KBM-7 (cell line): ENCODE results near the gene CLC.

Experiments
- DNase-seq: peaks from one replicate; pipeline ENCODE4 v3.0.0-alpha.2; 2015
- in situ Hi-C: fragments of 300-500 bp; cut with MboI; formaldehyde crosslinking; loops from 2 replicates; pipeline ENCODE4 v1.14.3; 2020; ENCODE audit warnings: low sequenced_read_pairs, low pct_unique_long_range_greater_than_20kb, mixed read lengths

CLC gene

DNA sequence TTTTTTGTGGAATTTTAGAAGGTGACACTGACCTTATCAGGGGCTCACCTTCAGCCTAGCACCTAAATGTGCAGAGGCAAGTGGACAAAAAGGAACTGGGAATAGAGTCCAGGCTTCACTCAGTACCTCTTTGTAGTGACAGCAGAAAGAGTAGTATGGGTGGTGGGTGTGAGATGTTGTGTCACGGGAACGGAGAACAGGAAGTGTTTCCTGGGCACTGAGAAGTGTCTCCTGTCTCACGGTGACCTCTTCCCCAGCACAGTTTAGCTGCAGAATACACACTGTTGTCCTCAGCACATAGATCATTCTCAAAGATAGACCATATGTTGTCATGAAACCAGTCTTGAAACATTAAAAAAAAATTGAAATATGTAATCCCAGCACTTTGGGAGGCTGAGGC, 51.1 kb downstream of the CLC start:
- DNase-seq: no peak
- in situ Hi-C loops: no loop called here

DNA sequence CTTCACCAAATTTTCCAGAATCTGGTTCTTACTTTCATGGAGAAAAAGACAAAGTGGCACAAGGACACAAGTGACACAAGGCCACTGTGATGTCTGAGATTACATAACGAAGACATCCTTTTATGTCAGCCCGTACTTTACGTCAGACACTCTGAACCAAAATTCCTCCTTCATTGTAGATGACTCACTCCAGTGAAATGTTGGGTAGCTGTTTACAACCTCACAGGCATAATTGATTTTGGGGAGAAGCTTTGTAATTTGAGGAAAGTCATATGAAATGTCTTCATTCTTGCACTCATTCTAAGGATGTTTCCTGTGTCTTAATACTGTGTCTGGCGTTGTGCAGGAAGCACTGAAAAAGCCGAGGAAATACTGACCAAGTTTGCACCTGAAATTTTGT, 53.6 kb downstream of the CLC start:
- DNase-seq: no peak
- in situ Hi-C loops: no loop called here

DNA sequence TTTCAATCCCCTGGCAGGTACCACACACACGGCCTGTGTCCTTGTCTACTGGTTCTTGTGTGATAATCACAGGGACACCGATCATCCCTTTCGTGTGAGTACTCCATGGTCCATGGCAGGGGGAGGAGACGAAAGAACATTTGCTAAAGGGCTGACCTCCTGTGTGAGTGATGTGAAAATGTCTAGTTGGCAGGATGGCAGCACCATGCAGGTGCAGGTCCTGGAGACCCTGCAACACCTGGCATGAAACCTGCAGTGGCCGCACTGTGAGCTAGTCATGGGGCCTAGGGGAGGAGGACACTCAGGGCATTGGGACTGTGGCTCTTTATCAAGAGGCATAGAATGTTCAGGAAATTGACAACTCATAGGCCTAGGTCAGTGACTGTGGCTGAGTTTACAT, 56.4 kb downstream of the CLC start:
- in situ Hi-C loops: no loop called here
- no peak for DNase-seq
